B cell (primary cell): ENCODE results near the gene FGF6. TPM values are rescaled to one million over a fixed set of nuclear protein-coding genes. Genes with fewer than 3 reads are reported as not detected.

Experiments
- ATAC-seq: fragments of 200-7000 bp; cut with Tn5 transposase; one replicate; pipeline ENCODE4 v1.10.0; 2021; ENCODE audit warnings: low read depth, mild to moderate bottlenecking, moderate number of reproducible peaks, moderate library complexity
- CTCF ChIA-PET: fragments of 350-600 bp; sonication (Branson Sonifier 250); formaldehyde crosslinking; loops from one replicate; lab custom pipeline; 2021; ENCODE audit warnings: antibody characterized with exemption, inconsistent platforms; lab: Charles Lee
- POLR2A ChIA-PET: fragments of 350-600 bp; sonication (Branson Sonifier 250); formaldehyde crosslinking; loops from one replicate; lab custom pipeline; 2021; ENCODE audit warnings: antibody characterized with exemption; lab: Charles Lee
- DNase-seq: peaks from one replicate; pipeline ENCODE4 v3.0.0; 2013
- H2AFZ ChIP-seq: 2 replicates; pipeline ENCODE4 v1.6.1; 2012; ENCODE audit warnings: mild to moderate bottlenecking, low read depth, low read length; ENCODE audit not compliant: insufficient read depth, poor library complexity, severe bottlenecking
- H3K27ac ChIP-seq, 2 donors: 1 replicate in 1 of 2; 2 replicates in 1 of 2; pipeline ENCODE4 v1.5.1; 2012 to 2013; ENCODE audit warnings: low read length in 2 of 2, mild to moderate bottlenecking in 2 of 2, moderate library complexity in 1 of 2
- H3K27me3 ChIP-seq, 4 experiments: fragments of 200-600 bp in 1 of 4; sonication (generic) in 1 of 4; replicated peaks in 1 of 4; 1 replicate in 2 of 4; 2 replicates in 2 of 4; pipeline versions ENCODE4 v1.6.1 to v1.7.0; 2013 to 2016; ENCODE audit warnings: low read length in 3 of 4, mild to moderate bottlenecking in 2 of 4, mixed read lengths in 1 of 4, moderate library complexity in 1 of 4; ENCODE audit not compliant: insufficient read depth in 4 of 4, control insufficient read depth in 3 of 4; ENCODE audit errors: control extremely low read depth in 1 of 4
- H3K36me3 ChIP-seq, 2 experiments: replicated peaks in 1 of 2; 1 replicate in 1 of 2; 2 replicates in 1 of 2; pipeline versions ENCODE4 v1.6.1 to v1.7.1; 2013; ENCODE audit warnings: low read length in 1 of 2; ENCODE audit not compliant: insufficient read depth in 2 of 2, control insufficient read depth in 1 of 2; ENCODE audit errors: control extremely low read depth in 1 of 2, extremely low read depth in 1 of 2
- H3K4me1 ChIP-seq, 2 donors: fragments of 200-600 bp in 1 of 2; sonication (generic) in 1 of 2; 1 replicate in 1 of 2; 2 replicates in 1 of 2; pipeline versions ENCODE4 v1.5.1 to v1.6.1; 2013 to 2017; ENCODE audit warnings: low read length in 2 of 2; ENCODE audit not compliant: control insufficient read depth in 2 of 2, insufficient read depth in 2 of 2
- H3K4me2 ChIP-seq: replicated peaks from 2 replicates; pipeline ENCODE3; 2012; ENCODE audit warnings: mild to moderate bottlenecking, low read depth, low read length; ENCODE audit not compliant: poor library complexity, severe bottlenecking
- H3K4me3 ChIP-seq, 5 experiments: fragments of 200-600 bp in 1 of 5; sonication (generic) in 1 of 5; 1 replicate in 3 of 5; 2 replicates in 2 of 5; pipeline versions ENCODE4 v1.5.1 to v1.7.0; 2011 to 2016; ENCODE audit warnings: low read length in 4 of 5, mild to moderate bottlenecking in 4 of 5, low read depth in 2 of 5, control low read depth in 1 of 5, moderate library complexity in 1 of 5; ENCODE audit not compliant: insufficient read depth in 1 of 5; ENCODE audit errors: control extremely low read depth in 1 of 5, extremely low read depth in 1 of 5
- H3K79me2 ChIP-seq: fragments of 200-600 bp; sonication (generic); one replicate; pipeline ENCODE4 v1.6.0; 2016; ENCODE audit warnings: low read length; ENCODE audit not compliant: control insufficient read depth, insufficient read depth
- H3K9ac ChIP-seq: fragments of 200-600 bp; sonication (generic); 2 replicates; pipeline ENCODE4 v1.6.1; 2017; ENCODE audit warnings: mild to moderate bottlenecking, low read length, moderate library complexity
- H3K9me3 ChIP-seq, 3 donors: one replicate each; pipeline versions ENCODE4 v1.6.1 to v1.7.1; 2013; ENCODE audit warnings: low read length in 2 of 3; ENCODE audit not compliant: control insufficient read depth in 2 of 3, insufficient read depth in 1 of 3; ENCODE audit errors: control extremely low read depth in 1 of 3
- H4K20me1 ChIP-seq: 2 replicates; pipeline ENCODE4 v1.6.0; 2012; ENCODE audit warnings: mild to moderate bottlenecking, low read length; ENCODE audit not compliant: insufficient read depth, control insufficient read depth, poor library complexity, severe bottlenecking
- H3K27ac Mint-ChIP-seq: one replicate; pipeline ENCODE4 v1.8.0; 2021; ENCODE audit warnings: mixed read lengths
- H3K27me3 Mint-ChIP-seq: one replicate; pipeline ENCODE4 v1.8.0; 2021; ENCODE audit warnings: mixed read lengths
- H3K4me1 Mint-ChIP-seq: one replicate; pipeline ENCODE4 v1.8.0; 2021; ENCODE audit warnings: mixed read lengths
- H3K4me3 Mint-ChIP-seq: one replicate; pipeline ENCODE4 v1.8.0; 2021; ENCODE audit warnings: mixed read lengths
- H3K9me3 Mint-ChIP-seq: one replicate; pipeline ENCODE4 v1.8.0; 2022; ENCODE audit warnings: mixed read lengths; ENCODE audit not compliant: insufficient read depth
- CTCF ChIP-seq: fragments of 200-600 bp; IDR thresholded peaks from one replicate; pipeline ENCODE4 v1.8.0; 2022; ENCODE audit warnings: antibody characterized with exemption, mild to moderate bottlenecking
- EZH2 ChIP-seq: IDR thresholded peaks from 2 replicates; pipeline ENCODE4 v1.6.1; 2012; ENCODE audit warnings: borderline replicate concordance, low read depth, mild to moderate bottlenecking, moderate library complexity, low read length; ENCODE audit not compliant: insufficient read depth, poor library complexity, severe bottlenecking
- WGBS: methylation state at CpG from one replicate; pipeline ENCODE4 v1.1.5; 2013; ENCODE audit warnings: missing lambda C conversion rate; ENCODE audit not compliant: insufficient coverage; 5-methylcytosine and 5-hydroxymethylcytosine counted together
- intact Hi-C: fragments of 100-400 bp; cut with micrococcal nuclease; formaldehyde crosslinking; loops from one replicate; pipeline ENCODE4 v1.10.0; 2022
- polyA plus RNA-seq: library from polyadenylated mRNA; depleted of rRNA; stranded (reverse); fragments of >200 nt; gene quantifications from 2 replicates; pipeline ENCODE4 v1.2.3, GENCODE V29; 2012
- total RNA-seq, 2 donors: library from RNA; stranded (reverse); fragments of 120-200 nt in 1 of 2; gene quantifications; 1 replicate in 1 of 2; 2 replicates in 1 of 2; pipeline versions ENCODE4 v1.2.3 to v1.2.4, GENCODE V29; 2013 to 2022

Gene FGF6
- total and polyA plus RNA-seq, 2 donors (not counting 1 experiment from before 2014, with no cell fraction given): not detected

GRCh38 chr12:4478933-4479332, 33.3 kb upstream of the FGF6 start:
- H3K27ac ChIP-seq: no peak overlapping the region
- H3K4me3 ChIP-seq: no peak overlapping the region
- no peak overlapping the region for H3K27ac Mint-ChIP-seq
- H4K20me1 ChIP-seq: no peaks in the 10 kb centered on the region
- POLR2A ChIA-PET: no interaction called here
- H3K4me1 ChIP-seq: no peaks in the 10 kb centered on the region
- H3K4me1 Mint-ChIP-seq: no peaks in the 10 kb centered on the region
- no CpG with 5 or more reads among the region's 3 CpGs for WGBS
- H3K36me3 ChIP-seq: no peaks in the 10 kb centered on the region
- no peak for ATAC-seq
- CTCF ChIA-PET: no interaction called here
- DNase-seq: no peak
- no peak for TF ChIP-seq EZH2
- no peak for TF ChIP-seq CTCF
- H3K4me2 ChIP-seq: no peak overlapping the region
- H3K4me3 Mint-ChIP-seq: no peak overlapping the region
- H3K9me3 ChIP-seq: peaks cover 0 to 11% (median 6%) of the 10 kb centered on the region in 3 donors
- peaks cover 8% of the 10 kb centered on the region for H3K27me3 Mint-ChIP-seq
- intact Hi-C loops: no loop called here
- H2AFZ ChIP-seq: no peak overlapping the region
- no peak overlapping the region for H3K9ac ChIP-seq
- peaks cover 4% of the 10 kb centered on the region for H3K9me3 Mint-ChIP-seq
- no peaks in the 10 kb centered on the region for H3K27me3 ChIP-seq
- H3K79me2 ChIP-seq: no peaks in the 10 kb centered on the region

DNA sequence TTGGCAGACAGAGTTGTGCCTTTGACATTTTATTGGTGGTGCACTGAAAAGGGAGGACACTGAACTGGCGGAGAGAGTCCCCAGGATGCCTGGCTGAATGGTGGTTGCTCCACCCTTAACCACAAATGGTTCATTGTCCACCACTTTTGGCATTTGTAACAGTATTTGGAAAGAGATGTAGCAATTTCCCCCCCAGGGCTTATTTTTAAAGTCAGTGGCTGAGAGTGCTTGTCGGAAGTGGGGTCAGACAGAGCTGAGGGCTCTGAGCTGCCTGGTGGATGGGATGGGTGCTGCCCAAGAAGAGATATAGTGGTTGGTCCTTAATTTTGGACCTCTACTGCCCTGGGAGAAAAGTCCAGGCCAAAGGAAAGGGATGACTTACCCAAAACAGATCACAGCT, 31.5 kb upstream of the FGF6 start:
- Histone ChIP-seq H3K4me3 (no peak overlapping the region), H4K20me1 (no peaks in the 10 kb centered on the region), H3K27ac (no peak overlapping the region), H3K4me1 (no peaks in the 10 kb centered on the region), H3K9ac (no peak overlapping the region), H3K9me3 (peaks cover 0 to 11% (median 6%) of the 10 kb centered on the region in 3 donors), H2AFZ (no peak overlapping the region), H3K79me2 (no peaks in the 10 kb centered on the region), H3K36me3 (no peaks in the 10 kb centered on the region), H3K27me3 (no peaks in the 10 kb centered on the region), H3K4me2 (no peak overlapping the region)
- Mint-ChIP-seq H3K27ac (no peak overlapping the region), H3K9me3 (peaks cover 4% of the 10 kb centered on the region), H3K27me3 (peaks cover 8% of the 10 kb centered on the region), H3K4me1 (no peaks in the 10 kb centered on the region), H3K4me3 (no peak overlapping the region)
- intact Hi-C loops: no loop called here
- CTCF ChIA-PET: no interaction called here
- ATAC-seq (no peak), DNase-seq (no peak)
- POLR2A ChIA-PET: no interaction called here
- no peak for TF ChIP-seq CTCF
- TF ChIP-seq EZH2: no peak
- WGBS: no CpG with 5 or more reads among the region's 2 CpGs
